Measurements from ENCODE around the gene PROZ. TPM values are rescaled to one million over a fixed set of nuclear protein-coding genes. Genes with fewer than 3 reads are reported as not detected.

PROZ gene
- total and polyA plus RNA-seq, 2 of the 13 experiments (the other 11 are each of a cell fraction or from before 2014, with no cell fraction given): 5.6 to 22.5 TPM

DNA sequence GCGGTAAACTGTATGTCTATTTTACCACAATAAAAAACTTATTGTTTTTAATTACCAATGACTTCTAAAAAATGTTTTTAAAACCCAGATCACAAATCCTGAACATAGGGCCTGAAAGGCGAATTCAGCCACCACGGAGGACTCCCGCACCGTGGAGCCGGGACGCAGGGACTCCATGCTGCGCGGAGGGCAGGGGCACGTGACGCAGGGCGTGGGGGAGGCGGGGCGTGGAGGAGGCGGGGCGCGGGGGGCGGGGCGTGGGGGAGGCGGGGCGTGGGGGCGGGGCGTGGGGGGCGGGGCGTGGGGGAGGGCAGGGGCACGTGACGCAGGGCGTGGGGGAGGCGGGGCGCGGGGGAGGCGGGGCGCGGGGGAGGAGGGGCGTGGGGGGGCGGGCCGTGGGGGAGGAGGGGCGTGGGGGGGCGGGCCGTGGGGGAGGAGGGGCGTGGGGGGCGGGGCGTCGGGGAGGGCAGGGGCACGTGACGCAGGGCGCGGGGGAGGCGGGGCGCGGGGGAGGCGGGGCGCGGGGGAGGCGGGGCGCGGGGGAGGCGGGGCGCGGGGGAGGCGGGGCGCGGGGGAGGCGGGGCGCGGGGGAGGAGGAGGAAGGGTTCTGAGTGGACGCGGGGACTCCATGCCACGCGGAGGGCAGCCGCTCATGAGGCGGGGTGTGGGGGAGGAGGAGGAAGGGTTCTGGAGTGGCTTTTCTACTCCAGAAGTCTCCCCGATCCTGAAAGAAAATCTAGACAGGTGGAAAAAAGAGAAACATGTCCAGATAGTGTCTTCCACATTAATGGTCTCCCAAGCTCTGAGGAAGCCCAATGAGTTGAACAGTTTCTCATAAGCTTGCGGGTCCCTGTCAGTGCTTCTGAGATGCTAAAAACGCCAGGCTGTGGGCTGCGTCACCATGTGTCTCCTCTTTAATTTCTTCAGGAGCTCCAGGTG lies 4.4 kb upstream of the PROZ start (continued):
- TF ChIP-seq ZNF552 (CRISPR knock-in tag; IDR thresholded peaks at IDR 0.05; ENCODE audit: borderline replicate concordance) (no peak), ZNF850 (CRISPR knock-in tag; conservative IDR thresholded peaks at IDR 0.05) (0 out of 2 replicates have a peak, but pooled peaks have one; percentile 54), YEATS2 (CRISPR knock-in tag; IDR thresholded peaks at IDR 0.05; ENCODE audit: borderline replicate concordance) (no peak), CCDC6 (CRISPR knock-in tag; IDR thresholded peaks at IDR 0.05) (no peak), DRAP1 (CRISPR knock-in tag; IDR thresholded peaks at IDR 0.05) (peak; percentile 90), SKI (IDR thresholded peaks at IDR 0.05; ENCODE audit: partially characterized antibody) (no peak), ZNF747 (CRISPR knock-in tag; IDR thresholded peaks at IDR 0.05; ENCODE audit: borderline replicate concordance) (no peak), RCOR2 (CRISPR knock-in tag; IDR thresholded peaks at IDR 0.05) (no peak), ZNF431 (CRISPR knock-in tag; IDR thresholded peaks at IDR 0.05; ENCODE audit: borderline replicate concordance, low read depth) (no peak), KAT8 (CRISPR knock-in tag; IDR thresholded peaks at IDR 0.05) (0 out of 2 replicates have a peak, but pooled peaks have one; percentile 15), ZNF720 (CRISPR knock-in tag; IDR thresholded peaks at IDR 0.05) (no peak), SMARCE1 (IDR thresholded peaks at IDR 0.05; ENCODE audit: borderline replicate concordance) (no peak), RBM22 (optimal IDR thresholded peaks at IDR 0.05; ENCODE audit: low read length) (no peak), NFE2L2 (IDR thresholded peaks at IDR 0.05; ENCODE audit: low read length) (no peak), ZBTB26 (CRISPR knock-in tag; IDR thresholded peaks at IDR 0.05; ENCODE audit: borderline replicate concordance) (peak; percentile 98), KLF16 (CRISPR knock-in tag; IDR thresholded peaks at IDR 0.05) (0 out of 4 replicates have a peak, but pooled peaks of 1 of the 2 experiments have one; percentile 18), ETV5 (CRISPR knock-in tag; IDR thresholded peaks at IDR 0.05; ENCODE audit: borderline replicate concordance) (no peak; the same call in 1 of the 2 replicates), ZNF362 (CRISPR knock-in tag; IDR thresholded peaks at IDR 0.05; ENCODE audit: borderline replicate concordance) (no peak), POLR2AphosphoS5 (IDR thresholded peaks at IDR 0.05; ENCODE audit: low read depth, low read length) (peak; percentile 87), ZSCAN9 (CRISPR knock-in tag; IDR thresholded peaks at IDR 0.05; ENCODE audit: borderline replicate concordance) (0 out of 2 replicates have a peak, but pooled peaks have one; percentile 54), MTA3 (CRISPR knock-in tag; IDR thresholded peaks at IDR 0.05) (no peak), ZNF816 (CRISPR knock-in tag; IDR thresholded peaks at IDR 0.05; ENCODE audit: borderline replicate concordance) (0 out of 2 replicates have a peak, but pooled peaks have one; percentile 52)
- TF ChIP-seq, protein P1, sequence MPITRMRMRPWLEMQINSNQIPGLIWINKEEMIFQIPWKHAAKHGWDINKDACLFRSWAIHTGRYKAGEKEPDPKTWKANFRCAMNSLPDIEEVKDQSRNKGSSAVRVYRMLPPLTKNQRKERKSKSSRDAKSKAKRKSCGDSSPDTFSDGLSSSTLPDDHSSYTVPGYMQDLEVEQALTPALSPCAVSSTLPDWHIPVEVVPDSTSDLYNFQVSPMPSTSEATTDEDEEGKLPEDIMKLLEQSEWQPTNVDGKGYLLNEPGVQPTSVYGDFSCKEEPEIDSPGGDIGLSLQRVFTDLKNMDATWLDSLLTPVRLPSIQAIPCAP (CRISPR knock-in tag; IDR thresholded peaks at IDR 0.05; ENCODE audit: low read depth): no peak
- TF ChIP-seq, protein P2, sequence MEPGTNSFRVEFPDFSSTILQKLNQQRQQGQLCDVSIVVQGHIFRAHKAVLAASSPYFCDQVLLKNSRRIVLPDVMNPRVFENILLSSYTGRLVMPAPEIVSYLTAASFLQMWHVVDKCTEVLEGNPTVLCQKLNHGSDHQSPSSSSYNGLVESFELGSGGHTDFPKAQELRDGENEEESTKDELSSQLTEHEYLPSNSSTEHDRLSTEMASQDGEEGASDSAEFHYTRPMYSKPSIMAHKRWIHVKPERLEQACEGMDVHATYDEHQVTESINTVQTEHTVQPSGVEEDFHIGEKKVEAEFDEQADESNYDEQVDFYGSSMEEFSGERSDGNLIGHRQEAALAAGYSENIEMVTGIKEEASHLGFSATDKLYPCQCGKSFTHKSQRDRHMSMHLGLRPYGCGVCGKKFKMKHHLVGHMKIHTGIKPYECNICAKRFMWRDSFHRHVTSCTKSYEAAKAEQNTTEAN (CRISPR knock-in tag; conservative IDR thresholded peaks at IDR 0.05): 0 out of 2 replicates have a peak, but pooled peaks have one; percentile 46

All from HepG2 (cell line).